GM23338 (cell line): Measurements from ENCODE around the gene CHST12. TPM values are rescaled to one million over a fixed set of nuclear protein-coding genes. Genes with fewer than 3 reads are reported as not detected.

Experiments
- ATAC-seq: fragments of 200-7000 bp; cut with Tn5 transposase; 3 replicates; pipeline ENCODE4 v1.9.1; 2020
- DNase-seq: peaks from one replicate; pipeline ENCODE4 v3.0.0-alpha.2; 2015; ENCODE audit warnings: low spot score
- H2AFZ ChIP-seq: fragments of 200-600 bp; sonication (generic); 2 replicates; pipeline ENCODE4 v1.8.0; 2016; ENCODE audit warnings: antibody characterized with exemption, mild to moderate bottlenecking, moderate library complexity
- H3F3A ChIP-seq: fragments of 200-600 bp; sonication (generic); replicated peaks from 2 replicates; pipeline ENCODE4 v1.8.0; 2017; ENCODE audit warnings: antibody characterized with exemption, mixed run types, low read depth
- H3K27ac ChIP-seq: fragments of 200-600 bp; sonication (generic); 2 replicates; pipeline ENCODE4 v1.6.1; 2016; ENCODE audit warnings: low read depth
- H3K27me3 ChIP-seq: fragments of 200-600 bp; sonication (generic); 2 replicates; pipeline ENCODE4 v1.8.0; 2016; ENCODE audit warnings: mild to moderate bottlenecking, mixed run types, moderate library complexity; ENCODE audit not compliant: insufficient read depth
- H3K36me3 ChIP-seq: fragments of 200-600 bp; sonication (generic); 2 replicates; pipeline ENCODE4 v1.8.0; 2016; ENCODE audit warnings: mild to moderate bottlenecking; ENCODE audit not compliant: insufficient read depth
- H3K4me1 ChIP-seq: fragments of 200-600 bp; sonication (generic); 2 replicates; pipeline ENCODE4 v1.8.0; 2016; ENCODE audit warnings: mild to moderate bottlenecking, moderate library complexity; ENCODE audit not compliant: insufficient read depth
- H3K4me2 ChIP-seq: fragments of 200-600 bp; sonication (generic); 2 replicates; pipeline ENCODE4 v1.7.1; 2017; ENCODE audit warnings: mixed run types
- H3K4me3 ChIP-seq: fragments of 200-600 bp; sonication (generic); 2 replicates; pipeline ENCODE4 v1.6.1; 2016; ENCODE audit warnings: mixed run types
- H3K79me2 ChIP-seq: fragments of 200-600 bp; sonication (generic); replicated peaks from 2 replicates; pipeline ENCODE4 v1.8.0; 2017; ENCODE audit warnings: mild to moderate bottlenecking; ENCODE audit not compliant: insufficient read depth
- H3K9me2 ChIP-seq: fragments of 200-600 bp; sonication (generic); 2 replicates; pipeline ENCODE4 v1.8.0; 2017; ENCODE audit not compliant: insufficient read depth
- H4K20me1 ChIP-seq: fragments of 200-600 bp; sonication (generic); replicated peaks from 2 replicates; pipeline ENCODE4 v1.8.0; 2017; ENCODE audit warnings: mild to moderate bottlenecking; ENCODE audit not compliant: insufficient read depth
- H3K27ac Mint-ChIP-seq: 2 replicates; pipeline ENCODE4 v1.8.0; 2020; ENCODE audit warnings: inconsistent platforms, mild to moderate bottlenecking, moderate library complexity, mixed read lengths
- H3K27me3 Mint-ChIP-seq: 3 replicates; pipeline ENCODE4 v1.8.0; 2022; ENCODE audit warnings: low read depth, mild to moderate bottlenecking, moderate library complexity, mixed read lengths, inconsistent platforms; ENCODE audit not compliant: insufficient read depth, poor library complexity
- H3K36me3 Mint-ChIP-seq: 3 replicates; pipeline ENCODE4 v1.8.0; 2021; ENCODE audit warnings: low read depth, mild to moderate bottlenecking, inconsistent platforms, moderate library complexity, mixed read lengths
- H3K4me1 Mint-ChIP-seq: 3 replicates; pipeline ENCODE4 v1.8.0; 2020; ENCODE audit warnings: mild to moderate bottlenecking, inconsistent platforms, mixed read lengths
- H3K4me3 Mint-ChIP-seq: 3 replicates; pipeline ENCODE4 v1.8.0; 2021; ENCODE audit warnings: moderate library complexity, mild to moderate bottlenecking, inconsistent platforms, mixed read lengths
- H3K9me3 Mint-ChIP-seq: 3 replicates; pipeline ENCODE4 v1.8.0; 2020; ENCODE audit warnings: moderate library complexity, mild to moderate bottlenecking, inconsistent platforms, mixed read lengths
- EZH2 ChIP-seq: fragments of 200-600 bp; sonication (generic); IDR thresholded peaks from one replicate; pipeline ENCODE4 v1.8.0; 2017; ENCODE audit warnings: antibody characterized with exemption, mild to moderate bottlenecking, low read depth; ENCODE audit not compliant: unreplicated experiment
- EZH2phosphoT487 ChIP-seq: fragments of 200-600 bp; sonication (generic); IDR thresholded peaks from one replicate; pipeline ENCODE4 v1.8.1; 2018; ENCODE audit warnings: antibody characterized with exemption; ENCODE audit not compliant: unreplicated experiment
- JUNB ChIP-seq: IDR thresholded peaks from one replicate; pipeline ENCODE4 v1.6.1; 2016; ENCODE audit warnings: antibody characterized with exemption; ENCODE audit not compliant: unreplicated experiment
- NANOG ChIP-seq: IDR thresholded peaks from 2 replicates; pipeline ENCODE4 v1.6.1; 2016; ENCODE audit warnings: antibody characterized with exemption, borderline replicate concordance
- POLR2AphosphoS5 ChIP-seq: IDR thresholded peaks from 2 replicates; pipeline ENCODE4 v1.6.1; 2016; ENCODE audit warnings: antibody characterized with exemption, low read depth
- polyA plus RNA-seq: library from polyadenylated mRNA; unstranded; fragments of >200 nt; fragmentation: Nextera tagmentation; extraction: Ambion mirVana; gene quantifications from 2 replicates; pipeline ENCODE4 v1.2.1, GENCODE V29; 2016
- total RNA-seq: library from RNA; depleted of rRNA; stranded (reverse); fragments of >200 nt; shearing (Covaris generic); gene quantifications from 2 replicates; pipeline ENCODE4 v1.2.3, GENCODE V29; 2014
- TF ChIP-seq, protein P1 (sequence below): IDR thresholded peaks from 2 replicates; pipeline ENCODE4 v1.6.1; 2016; ENCODE audit warnings: antibody characterized with exemption
- TF ChIP-seq, protein P2 (sequence below): fragments of 250-450 bp; sonication (Bioruptor Pico); IDR thresholded peaks from 2 replicates; pipeline ENCODE4 v1.5.0; 2020; ENCODE audit warnings: mild to moderate bottlenecking, moderate library complexity

Gene CHST12
- total and polyA plus RNA-seq, 2 experiments from 2014 or later, result 10.1 to 14.6 TPM

DNA sequence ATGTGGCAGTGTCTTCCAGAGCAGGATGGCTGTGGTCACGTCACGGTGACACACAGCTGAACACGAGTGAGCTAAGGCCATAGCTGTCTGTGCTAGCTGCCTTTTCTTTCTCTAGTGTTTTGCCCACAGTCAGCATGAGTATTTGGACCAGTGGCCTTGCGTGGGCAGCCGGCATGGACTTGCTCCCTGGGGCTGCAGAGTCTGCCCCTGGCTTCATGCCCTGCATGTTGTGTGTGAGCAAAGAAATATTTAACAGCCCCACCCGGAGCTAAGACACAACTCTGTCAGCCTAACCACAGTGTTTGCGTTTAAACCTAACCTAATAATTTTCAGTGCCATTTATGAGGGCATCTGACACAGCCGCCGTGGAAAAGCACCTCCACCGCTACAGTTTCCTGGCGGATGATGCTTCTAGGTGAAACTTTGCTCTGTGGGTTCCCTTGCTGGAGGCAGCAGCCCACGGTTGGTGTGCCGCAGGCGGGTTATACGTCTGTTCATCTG, 14.6 kb downstream of the CHST12 start:
- DNase-seq (no peak), ATAC-seq (no peak)
- Histone ChIP-seq H3K4me3 (no peak overlapping the region), H3K27me3 (no peaks in the 10 kb centered on the region), H2AFZ (no peak overlapping the region), H3F3A (0 out of 2 replicates have a peak, but pooled peaks cover 8% of the 10 kb centered on the region), H3K4me2 (no peak overlapping the region), H3K79me2 (peaks cover 56% of the 10 kb centered on the region), H3K27ac (no peak overlapping the region), H3K9me2 (no peaks in the 10 kb centered on the region), H4K20me1 (no peaks in the 10 kb centered on the region), H3K36me3 (no peaks in the 10 kb centered on the region), H3K4me1 (peaks cover 3% of the 10 kb centered on the region; the same call in 1 of the 2 replicates)
- Mint-ChIP-seq H3K9me3 (no peaks in the 10 kb centered on the region), H3K4me3 (no peak overlapping the region), H3K4me1 (peaks cover 15% of the 10 kb centered on the region), H3K27ac (no peak overlapping the region), H3K27me3 (no peaks in the 10 kb centered on the region), H3K36me3 (no peaks in the 10 kb centered on the region)
- TF ChIP-seq, protein P1, sequence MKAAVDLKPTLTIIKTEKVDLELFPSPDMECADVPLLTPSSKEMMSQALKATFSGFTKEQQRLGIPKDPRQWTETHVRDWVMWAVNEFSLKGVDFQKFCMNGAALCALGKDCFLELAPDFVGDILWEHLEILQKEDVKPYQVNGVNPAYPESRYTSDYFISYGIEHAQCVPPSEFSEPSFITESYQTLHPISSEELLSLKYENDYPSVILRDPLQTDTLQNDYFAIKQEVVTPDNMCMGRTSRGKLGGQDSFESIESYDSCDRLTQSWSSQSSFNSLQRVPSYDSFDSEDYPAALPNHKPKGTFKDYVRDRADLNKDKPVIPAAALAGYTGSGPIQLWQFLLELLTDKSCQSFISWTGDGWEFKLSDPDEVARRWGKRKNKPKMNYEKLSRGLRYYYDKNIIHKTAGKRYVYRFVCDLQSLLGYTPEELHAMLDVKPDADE, result no peak
- TF ChIP-seq JUNB, result no peak
- TF ChIP-seq, protein P2, sequence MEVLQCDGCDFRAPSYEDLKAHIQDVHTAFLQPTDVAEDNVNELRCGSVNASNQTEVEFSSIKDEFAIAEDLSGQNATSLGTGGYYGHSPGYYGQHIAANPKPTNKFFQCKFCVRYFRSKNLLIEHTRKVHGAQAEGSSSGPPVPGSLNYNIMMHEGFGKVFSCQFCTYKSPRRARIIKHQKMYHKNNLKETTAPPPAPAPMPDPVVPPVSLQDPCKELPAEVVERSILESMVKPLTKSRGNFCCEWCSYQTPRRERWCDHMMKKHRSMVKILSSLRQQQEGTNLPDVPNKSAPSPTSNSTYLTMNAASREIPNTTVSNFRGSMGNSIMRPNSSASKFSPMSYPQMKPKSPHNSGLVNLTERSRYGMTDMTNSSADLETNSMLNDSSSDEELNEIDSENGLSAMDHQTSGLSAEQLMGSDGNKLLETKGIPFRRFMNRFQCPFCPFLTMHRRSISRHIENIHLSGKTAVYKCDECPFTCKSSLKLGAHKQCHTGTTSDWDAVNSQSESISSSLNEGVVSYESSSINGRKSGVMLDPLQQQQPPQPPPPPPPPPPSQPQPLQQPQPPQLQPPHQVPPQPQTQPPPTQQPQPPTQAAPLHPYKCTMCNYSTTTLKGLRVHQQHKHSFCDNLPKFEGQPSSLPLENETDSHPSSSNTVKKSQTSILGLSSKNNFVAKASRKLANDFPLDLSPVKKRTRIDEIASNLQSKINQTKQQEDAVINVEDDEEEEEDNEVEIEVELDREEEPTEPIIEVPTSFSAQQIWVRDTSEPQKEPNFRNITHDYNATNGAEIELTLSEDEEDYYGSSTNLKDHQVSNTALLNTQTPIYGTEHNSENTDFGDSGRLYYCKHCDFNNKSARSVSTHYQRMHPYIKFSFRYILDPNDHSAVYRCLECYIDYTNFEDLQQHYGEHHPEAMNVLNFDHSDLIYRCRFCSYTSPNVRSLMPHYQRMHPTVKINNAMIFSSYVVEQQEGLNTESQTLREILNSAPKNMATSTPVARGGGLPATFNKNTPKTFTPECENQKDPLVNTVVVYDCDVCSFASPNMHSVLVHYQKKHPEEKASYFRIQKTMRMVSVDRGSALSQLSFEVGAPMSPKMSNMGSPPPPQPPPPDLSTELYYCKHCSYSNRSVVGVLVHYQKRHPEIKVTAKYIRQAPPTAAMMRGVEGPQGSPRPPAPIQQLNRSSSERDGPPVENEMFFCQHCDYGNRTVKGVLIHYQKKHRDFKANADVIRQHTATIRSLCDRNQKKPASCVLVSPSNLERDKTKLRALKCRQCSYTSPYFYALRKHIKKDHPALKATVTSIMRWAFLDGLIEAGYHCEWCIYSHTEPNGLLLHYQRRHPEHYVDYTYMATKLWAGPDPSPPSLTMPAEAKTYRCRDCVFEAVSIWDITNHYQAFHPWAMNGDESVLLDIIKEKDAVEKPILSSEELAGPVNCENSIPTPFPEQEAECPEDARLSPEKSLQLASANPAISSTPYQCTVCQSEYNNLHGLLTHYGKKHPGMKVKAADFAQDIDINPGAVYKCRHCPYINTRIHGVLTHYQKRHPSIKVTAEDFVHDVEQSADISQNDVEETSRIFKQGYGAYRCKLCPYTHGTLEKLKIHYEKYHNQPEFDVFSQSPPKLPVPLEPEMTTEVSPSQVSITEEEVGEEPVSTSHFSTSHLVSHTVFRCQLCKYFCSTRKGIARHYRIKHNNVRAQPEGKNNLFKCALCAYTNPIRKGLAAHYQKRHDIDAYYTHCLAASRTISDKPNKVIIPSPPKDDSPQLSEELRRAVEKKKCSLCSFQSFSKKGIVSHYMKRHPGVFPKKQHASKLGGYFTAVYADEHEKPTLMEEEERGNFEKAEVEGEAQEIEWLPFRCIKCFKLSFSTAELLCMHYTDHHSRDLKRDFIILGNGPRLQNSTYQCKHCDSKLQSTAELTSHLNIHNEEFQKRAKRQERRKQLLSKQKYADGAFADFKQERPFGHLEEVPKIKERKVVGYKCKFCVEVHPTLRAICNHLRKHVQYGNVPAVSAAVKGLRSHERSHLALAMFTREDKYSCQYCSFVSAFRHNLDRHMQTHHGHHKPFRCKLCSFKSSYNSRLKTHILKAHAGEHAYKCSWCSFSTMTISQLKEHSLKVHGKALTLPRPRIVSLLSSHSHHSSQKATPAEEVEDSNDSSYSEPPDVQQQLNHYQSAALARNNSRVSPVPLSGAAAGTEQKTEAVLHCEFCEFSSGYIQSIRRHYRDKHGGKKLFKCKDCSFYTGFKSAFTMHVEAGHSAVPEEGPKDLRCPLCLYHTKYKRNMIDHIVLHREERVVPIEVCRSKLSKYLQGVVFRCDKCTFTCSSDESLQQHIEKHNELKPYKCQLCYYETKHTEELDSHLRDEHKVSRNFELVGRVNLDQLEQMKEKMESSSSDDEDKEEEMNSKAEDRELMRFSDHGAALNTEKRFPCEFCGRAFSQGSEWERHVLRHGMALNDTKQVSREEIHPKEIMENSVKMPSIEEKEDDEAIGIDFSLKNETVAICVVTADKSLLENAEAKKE (CRISPR knock-in tag), result no peak
- no peak for TF ChIP-seq EZH2phosphoT487
- TF ChIP-seq POLR2AphosphoS5, result no peak
- TF ChIP-seq EZH2, result no peak
- no peak for TF ChIP-seq NANOG
